Endothelial cell of umbilical vein (primary cell): Measurements from ENCODE around the gene CEACAM16. TPM values are rescaled to one million over a fixed set of nuclear protein-coding genes. Genes with fewer than 3 reads are reported as not detected.

Source experiments
- BruUV-seq: library from RNA; stranded (reverse); fragments of 400-500 nt; replicated peaks from 2 replicates; lab custom pipeline; 2021; lab: Mats Ljungman, UMichigan
- CTCF ChIA-PET: fragments of 300-600, 350-600 bp; sonication (Branson Sonifier 250); formaldehyde crosslinking; loops from one replicate; lab custom pipeline; 2021; ENCODE audit warnings: antibody characterized with exemption, inconsistent platforms; lab: Charles Lee
- POLR2A ChIA-PET: fragments of 300-600, 350-600 bp; sonication (Branson Sonifier 250); formaldehyde crosslinking; loops from one replicate; lab custom pipeline; 2021; ENCODE audit warnings: antibody characterized with exemption, inconsistent platforms; lab: Charles Lee
- DNase-seq: peaks from one replicate; pipeline ENCODE4 v3.0.0-alpha.2; 2011; ENCODE audit warnings: low read depth, low spot score
- FAIRE-seq: peaks from 2 replicates; lab custom pipeline; 2011; peaks lifted over from hg19 to GRCh38; lab: Jason Lieb, UNC
- H2AFZ ChIP-seq: 2 replicates; pipeline ENCODE4 v1.6.0; 2012; ENCODE audit warnings: low read depth, low read length, control low read depth, inconsistent platforms
- H3K27ac ChIP-seq: 2 replicates; pipeline ENCODE4 v1.5.1; 2011; ENCODE audit warnings: low read depth, mild to moderate bottlenecking, control low read depth, low read length, moderate library complexity; ENCODE audit not compliant: insufficient read depth
- H3K27me3 ChIP-seq, 2 experiments: 2 replicates each; pipeline versions ENCODE4 v1.6.0 to v1.6.1; 2011; ENCODE audit warnings: low read length in 2 of 2, mixed read lengths in 1 of 2; ENCODE audit not compliant: control insufficient read depth in 2 of 2, insufficient read depth in 2 of 2
- H3K36me3 ChIP-seq, 2 experiments: 2 replicates in 1 of 2; 3 replicates in 1 of 2; pipeline ENCODE4 v1.5.1; 2011; ENCODE audit warnings: low read length in 2 of 2, mild to moderate bottlenecking in 1 of 2, moderate library complexity in 1 of 2; ENCODE audit not compliant: control insufficient read depth in 2 of 2, insufficient read depth in 2 of 2; ENCODE audit errors: extremely low read depth in 1 of 2
- H3K4me1 ChIP-seq: 3 replicates; pipeline ENCODE4 v1.5.1; 2011; ENCODE audit warnings: mild to moderate bottlenecking, low read length; ENCODE audit not compliant: control insufficient read depth, insufficient read depth; ENCODE audit errors: extremely low read depth
- H3K4me2 ChIP-seq: 2 replicates; pipeline ENCODE4 v1.6.1; 2011; ENCODE audit warnings: low read length, control low read depth, mixed read lengths; ENCODE audit not compliant: insufficient read depth
- H3K4me3 ChIP-seq, 3 experiments: fragments of 200-600 bp in 1 of 3; sonication (generic), shearing (Covaris generic) in 1 of 3; replicated peaks in 1 of 3; 2 replicates each; pipeline ENCODE4 v1.5.1; 2011 to 2016; ENCODE audit warnings: control low read depth in 3 of 3, low read length in 3 of 3, mild to moderate bottlenecking in 2 of 3, inconsistent platforms in 1 of 3, low read depth in 1 of 3, moderate library complexity in 1 of 3; ENCODE audit not compliant: insufficient read depth in 1 of 3
- H3K79me2 ChIP-seq: 2 replicates; pipeline ENCODE4 v1.6.0; 2012; ENCODE audit warnings: low read length, inconsistent platforms; ENCODE audit not compliant: control insufficient read depth, insufficient read depth
- H3K9ac ChIP-seq: replicated peaks from 2 replicates; pipeline ENCODE3; 2011; ENCODE audit warnings: low read length, control low read depth; ENCODE audit not compliant: insufficient read depth; ENCODE audit errors: extremely low read depth
- H3K9me1 ChIP-seq: replicated peaks from 3 replicates; pipeline ENCODE4 v1.6.0; 2011; ENCODE audit warnings: mild to moderate bottlenecking, low read length; ENCODE audit not compliant: control insufficient read depth, insufficient read depth; ENCODE audit errors: extremely low read depth
- H3K9me3 ChIP-seq: replicated peaks from 2 replicates; pipeline ENCODE4 v1.5.1; 2012; ENCODE audit warnings: low read length, inconsistent platforms; ENCODE audit not compliant: control insufficient read depth, insufficient read depth
- H4K20me1 ChIP-seq: replicated peaks from 2 replicates; pipeline ENCODE3; 2011; ENCODE audit warnings: mild to moderate bottlenecking, low read length; ENCODE audit not compliant: control insufficient read depth, insufficient read depth; ENCODE audit errors: extremely low read depth
- EZH2 ChIP-seq: IDR thresholded peaks from 2 replicates; pipeline ENCODE4 v1.6.1; 2012; ENCODE audit warnings: borderline replicate concordance, low read depth, mild to moderate bottlenecking, moderate library complexity, low read length, inconsistent platforms; ENCODE audit not compliant: severe bottlenecking
- FOS ChIP-seq: IDR thresholded peaks from 2 replicates; pipeline ENCODE4 v1.6.1; 2011; ENCODE audit warnings: mild to moderate bottlenecking, low read length, moderate library complexity, borderline replicate concordance; ENCODE audit not compliant: insufficient read depth
- GATA2 ChIP-seq: IDR thresholded peaks from 2 replicates; pipeline ENCODE4 v1.7.0; 2011; ENCODE audit warnings: low read depth, mild to moderate bottlenecking, moderate library complexity, mixed read lengths, low read length; ENCODE audit not compliant: insufficient read length, insufficient read depth
- JUN ChIP-seq: IDR thresholded peaks from 2 replicates; pipeline ENCODE4 v1.6.1; 2011; ENCODE audit warnings: borderline replicate concordance, low read depth; ENCODE audit not compliant: insufficient read length, insufficient read depth
- MYC ChIP-seq: IDR thresholded peaks from one replicate; pipeline ENCODE4 v1.6.1; 2011; ENCODE audit warnings: mild to moderate bottlenecking, low read depth, low read length
- POLR2A ChIP-seq: IDR thresholded peaks from 2 replicates; pipeline ENCODE4 v1.6.1; 2012; ENCODE audit warnings: low read depth, mild to moderate bottlenecking, control low read depth, low read length
- POLR2AphosphoS5 ChIP-seq: IDR thresholded peaks from 2 replicates; pipeline ENCODE4 v1.6.1; 2012; ENCODE audit warnings: low read depth, mild to moderate bottlenecking, control low read depth, low read length, moderate library complexity; ENCODE audit not compliant: insufficient read depth
- dilution Hi-C: fragments of 300-500 bp; cut with MboI; formaldehyde crosslinking; loops from one replicate; pipeline ENCODE4 v1.15.0; 2019; ENCODE audit warnings: low sequenced_read_pairs; ENCODE audit not compliant: extremely low pct_ligation_motif_present
- intact Hi-C: fragments of 100-400 bp; cut with micrococcal nuclease; formaldehyde crosslinking; loops from one replicate; pipeline ENCODE4 v1.10.0; 2022
- polyA plus RNA-seq, 4 experiments: library from polyadenylated mRNA; depleted of rRNA in 3 of 4; stranded (reverse) in 3 of 4; unstranded in 1 of 4; fragments of >200 nt; gene quantifications; 2 replicates each; pipeline versions ENCODE4 v1.2.1 to v1.2.3, GENCODE V29; 2011 to 2012; ENCODE audit warnings: missing spikeins in 1 of 4
- total RNA-seq: library from RNA; stranded (reverse); gene quantifications from 2 replicates; pipeline ENCODE4 v1.2.3, GENCODE V29; 2021
- TF ChIP-seq, protein P1 (sequence below): IDR thresholded peaks from 2 replicates; pipeline ENCODE4 v1.6.1; 2011; ENCODE audit not compliant: insufficient read depth, insufficient read length
- TF ChIP-seq, protein P2 (sequence below), 2 donors: IDR thresholded peaks; 1 replicate in 1 of 2; 2 replicates in 1 of 2; pipeline ENCODE4 v1.5.1; 2011; ENCODE audit warnings: low read length in 2 of 2, mild to moderate bottlenecking in 2 of 2, moderate library complexity in 2 of 2, control low read depth in 1 of 2, inconsistent platforms in 1 of 2, low read depth in 1 of 2; ENCODE audit not compliant: insufficient read depth in 1 of 2; ENCODE audit errors: extremely low read depth in 1 of 2

Gene CEACAM16
- total and polyA plus RNA-seq, 2 donors (not counting 3 experiments of a cell fraction or from before 2014, with no cell fraction given): not detected

DNA sequence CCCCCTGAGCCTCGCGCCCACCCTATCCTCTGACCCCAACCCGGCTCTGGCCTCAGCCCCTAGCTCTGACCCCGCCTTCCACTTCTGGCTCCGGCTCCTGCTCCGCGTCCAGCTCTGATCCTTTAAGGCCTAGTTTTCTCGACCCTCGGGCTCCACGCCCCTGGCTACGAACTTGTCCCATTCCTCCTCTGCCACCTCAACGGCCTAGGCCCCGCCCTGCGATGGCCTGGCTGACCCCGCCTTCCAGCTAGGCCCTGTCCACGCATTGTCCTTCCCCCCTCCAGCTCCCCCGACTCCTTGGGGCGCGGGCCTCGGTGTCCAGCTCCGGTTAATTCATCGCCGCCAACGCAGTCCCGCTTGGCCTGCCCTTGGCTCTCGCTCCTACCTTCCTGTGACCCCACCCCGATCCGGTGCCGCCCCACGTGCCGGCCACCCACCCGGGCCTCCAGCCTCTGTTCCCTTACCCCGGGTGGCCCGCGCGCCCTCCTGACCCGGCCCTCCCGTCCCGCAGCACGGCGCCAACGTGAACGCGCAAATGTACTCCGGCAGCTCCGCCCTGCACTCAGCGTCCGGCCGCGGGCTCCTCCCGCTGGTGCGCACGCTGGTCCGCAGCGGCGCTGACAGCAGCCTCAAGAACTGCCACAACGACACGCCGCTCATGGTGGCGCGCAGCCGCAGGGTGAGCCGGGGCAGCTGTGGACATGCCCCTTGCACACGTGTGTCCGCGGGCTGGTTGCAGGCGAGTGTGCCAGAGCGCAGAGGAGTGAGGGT, 59.0 kb downstream of the CEACAM16 start:
- Histone ChIP-seq H3K27ac (peak overlapping the region; percentile 35), H3K4me3 (peak overlapping the region in 1 of 3 experiments; percentile 9), H4K20me1 (no peaks in the 10 kb centered on the region), H3K27me3 (no peaks in the 10 kb centered on the region), H2AFZ (peak overlapping the region; percentile 22), H3K9ac (peak overlapping the region; percentile 23), H3K36me3 (peaks cover 0 to 14% of the 10 kb centered on the region in 2 experiments), H3K79me2 (peaks cover 3% of the 10 kb centered on the region), H3K9me3 (no peaks in the 10 kb centered on the region), H3K4me2 (peak overlapping the region; percentile 50), H3K9me1 (no peaks in the 10 kb centered on the region), H3K4me1 (peaks cover 33% of the 10 kb centered on the region)
- POLR2A ChIA-PET: interaction anchor here (0.5 kb wide), 1 partner anchor 40 kb away, joined by 3 read pairs; no protein-coding TSS in a partner anchor
- dilution Hi-C loops: no loop called here
- peak; percentile 53 for DNase-seq
- no peak for TF ChIP-seq GATA2
- TF ChIP-seq, protein P1, sequence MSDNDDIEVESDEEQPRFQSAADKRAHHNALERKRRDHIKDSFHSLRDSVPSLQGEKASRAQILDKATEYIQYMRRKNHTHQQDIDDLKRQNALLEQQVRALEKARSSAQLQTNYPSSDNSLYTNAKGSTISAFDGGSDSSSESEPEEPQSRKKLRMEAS: no peak
- no peak for TF ChIP-seq EZH2
- no peak for TF ChIP-seq FOS
- TF ChIP-seq, protein P2, sequence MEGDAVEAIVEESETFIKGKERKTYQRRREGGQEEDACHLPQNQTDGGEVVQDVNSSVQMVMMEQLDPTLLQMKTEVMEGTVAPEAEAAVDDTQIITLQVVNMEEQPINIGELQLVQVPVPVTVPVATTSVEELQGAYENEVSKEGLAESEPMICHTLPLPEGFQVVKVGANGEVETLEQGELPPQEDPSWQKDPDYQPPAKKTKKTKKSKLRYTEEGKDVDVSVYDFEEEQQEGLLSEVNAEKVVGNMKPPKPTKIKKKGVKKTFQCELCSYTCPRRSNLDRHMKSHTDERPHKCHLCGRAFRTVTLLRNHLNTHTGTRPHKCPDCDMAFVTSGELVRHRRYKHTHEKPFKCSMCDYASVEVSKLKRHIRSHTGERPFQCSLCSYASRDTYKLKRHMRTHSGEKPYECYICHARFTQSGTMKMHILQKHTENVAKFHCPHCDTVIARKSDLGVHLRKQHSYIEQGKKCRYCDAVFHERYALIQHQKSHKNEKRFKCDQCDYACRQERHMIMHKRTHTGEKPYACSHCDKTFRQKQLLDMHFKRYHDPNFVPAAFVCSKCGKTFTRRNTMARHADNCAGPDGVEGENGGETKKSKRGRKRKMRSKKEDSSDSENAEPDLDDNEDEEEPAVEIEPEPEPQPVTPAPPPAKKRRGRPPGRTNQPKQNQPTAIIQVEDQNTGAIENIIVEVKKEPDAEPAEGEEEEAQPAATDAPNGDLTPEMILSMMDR (IDR thresholded peaks at IDR 0.05; ENCODE audit: extremely low read depth in 1 of 2, insufficient read depth in 1 of 2, low read depth in 1 of 2, low read length in 2 of 2): no peak
- TF ChIP-seq MYC: no peak
- TF ChIP-seq JUN: no peak
- no peak for TF ChIP-seq POLR2A
- no peak for TF ChIP-seq POLR2AphosphoS5
- BruUV-seq: no TSS peak
- intact Hi-C loops: loop anchor here (5.0 kb wide), 1 partner anchor 71 kb away; no protein-coding TSS in a partner anchor
- CTCF ChIA-PET: interaction anchor here (1.2 to 2.5 kb wide), 11 partner anchors 8 to 72 kb away, joined by 3 to 82 read pairs (median 7); no protein-coding TSS in a partner anchor
- peak; percentile 81 for FAIRE-seq
